ENCODE measurements around the gene RHBDL1.

DNA sequence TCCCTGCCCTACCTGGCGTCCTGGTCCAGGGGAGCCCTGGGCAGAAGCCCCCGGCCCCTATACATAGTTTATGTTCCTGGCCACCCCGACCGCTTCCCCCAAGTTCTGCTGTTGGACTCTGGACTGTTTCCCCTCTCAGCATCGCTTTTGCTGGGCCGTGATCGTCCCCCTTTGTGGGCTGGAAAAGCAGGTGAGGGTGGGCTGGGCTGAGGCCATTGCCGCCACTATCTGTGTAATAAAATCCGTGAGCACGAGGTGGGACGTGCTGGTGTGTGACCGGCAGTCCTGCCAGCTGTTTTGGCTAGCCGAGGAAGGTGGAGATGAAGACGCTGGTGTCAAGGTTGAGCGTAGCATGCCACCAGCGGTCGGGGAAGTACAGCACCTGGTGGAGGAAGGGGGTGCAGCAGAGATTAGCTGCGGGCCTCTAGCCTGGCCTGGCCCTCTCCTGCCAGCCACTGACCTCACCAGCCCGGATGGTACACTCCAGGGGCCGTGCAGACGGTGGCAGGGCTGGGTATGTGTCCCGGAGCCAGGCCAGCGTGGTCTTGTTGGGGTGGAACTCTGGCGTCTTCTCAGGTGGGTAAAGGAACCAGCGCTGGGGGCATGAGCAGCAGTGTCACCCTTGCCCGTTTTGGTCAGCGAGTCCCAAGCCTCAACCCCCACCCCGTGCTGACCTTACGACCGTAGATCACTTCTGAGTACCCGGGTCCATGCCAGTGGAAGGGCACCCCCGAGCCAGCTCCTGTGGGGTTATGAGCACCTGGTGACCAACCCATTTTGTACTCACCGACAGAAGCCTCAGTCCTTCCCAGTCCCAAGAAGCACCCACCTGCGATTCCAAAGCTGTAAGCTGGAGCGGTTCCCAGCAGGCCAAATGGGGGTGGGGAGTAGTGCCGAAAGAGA, 7.3 kb downstream of the RHBDL1 start:
- TF ChIP-seq, protein P1, sequence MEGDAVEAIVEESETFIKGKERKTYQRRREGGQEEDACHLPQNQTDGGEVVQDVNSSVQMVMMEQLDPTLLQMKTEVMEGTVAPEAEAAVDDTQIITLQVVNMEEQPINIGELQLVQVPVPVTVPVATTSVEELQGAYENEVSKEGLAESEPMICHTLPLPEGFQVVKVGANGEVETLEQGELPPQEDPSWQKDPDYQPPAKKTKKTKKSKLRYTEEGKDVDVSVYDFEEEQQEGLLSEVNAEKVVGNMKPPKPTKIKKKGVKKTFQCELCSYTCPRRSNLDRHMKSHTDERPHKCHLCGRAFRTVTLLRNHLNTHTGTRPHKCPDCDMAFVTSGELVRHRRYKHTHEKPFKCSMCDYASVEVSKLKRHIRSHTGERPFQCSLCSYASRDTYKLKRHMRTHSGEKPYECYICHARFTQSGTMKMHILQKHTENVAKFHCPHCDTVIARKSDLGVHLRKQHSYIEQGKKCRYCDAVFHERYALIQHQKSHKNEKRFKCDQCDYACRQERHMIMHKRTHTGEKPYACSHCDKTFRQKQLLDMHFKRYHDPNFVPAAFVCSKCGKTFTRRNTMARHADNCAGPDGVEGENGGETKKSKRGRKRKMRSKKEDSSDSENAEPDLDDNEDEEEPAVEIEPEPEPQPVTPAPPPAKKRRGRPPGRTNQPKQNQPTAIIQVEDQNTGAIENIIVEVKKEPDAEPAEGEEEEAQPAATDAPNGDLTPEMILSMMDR (IDR thresholded peaks at IDR 0.05): no peak
- no peak for TF ChIP-seq POLR2AphosphoS5 (IDR thresholded peaks at IDR 0.05)
